OCI-LY1 (cell line): ENCODE data around the gene WDR75.

Experiments used
- H2AFZ ChIP-seq: fragments of 200-600 bp; sonication (generic), shearing (Covaris generic); 2 replicates; pipeline ENCODE4 v1.6.0; 2014; ENCODE audit warnings: antibody characterized with exemption, mild to moderate bottlenecking, low read length
- H3F3A ChIP-seq: fragments of 200-600 bp; sonication (generic), shearing (Covaris generic); 2 replicates; pipeline ENCODE4 v1.6.0; 2014; ENCODE audit warnings: mild to moderate bottlenecking, antibody characterized with exemption, low read length, moderate library complexity; ENCODE audit not compliant: insufficient read depth
- H3K27ac ChIP-seq: fragments of 200-600 bp; sonication (generic); 2 replicates; pipeline ENCODE4 v1.5.1; 2014; ENCODE audit warnings: low read length, mixed run types, mild to moderate bottlenecking, low read depth; ENCODE audit not compliant: poor library complexity, severe bottlenecking
- H3K27me3 ChIP-seq: fragments of 200-600 bp; sonication (generic); 2 replicates; pipeline ENCODE4 v1.6.0; 2014; ENCODE audit warnings: antibody characterized with exemption, mild to moderate bottlenecking, low read length, moderate library complexity; ENCODE audit not compliant: insufficient read depth
- H3K36me3 ChIP-seq: fragments of 200-600 bp; sonication (generic); 2 replicates; pipeline ENCODE4 v1.6.1; 2014; ENCODE audit warnings: mild to moderate bottlenecking, antibody characterized with exemption, low read length, moderate library complexity, mixed read lengths; ENCODE audit not compliant: insufficient read depth
- H3K4me1 ChIP-seq: fragments of 200-600 bp; sonication (generic); 2 replicates; pipeline ENCODE4 v1.5.1; 2014; ENCODE audit warnings: mild to moderate bottlenecking, low read length, moderate library complexity; ENCODE audit not compliant: insufficient read depth, severe bottlenecking
- H3K4me2 ChIP-seq: fragments of 200-600 bp; sonication (generic), shearing (Covaris generic); 2 replicates; pipeline ENCODE4 v1.6.1; 2014; ENCODE audit warnings: low read length
- H3K4me3 ChIP-seq: fragments of 200-600 bp; sonication (generic); 2 replicates; pipeline ENCODE4 v1.5.1; 2014; ENCODE audit warnings: low read length, low read depth, mild to moderate bottlenecking, mixed read lengths; ENCODE audit not compliant: poor library complexity, severe bottlenecking
- H3K79me2 ChIP-seq: fragments of 200-600 bp; shearing (Covaris generic); 2 replicates; pipeline ENCODE4 v1.6.1; 2016; ENCODE audit warnings: mixed run types, low read length, mixed read lengths; ENCODE audit not compliant: insufficient read depth
- H3K9ac ChIP-seq: fragments of 200-600 bp; sonication (generic), shearing (Covaris generic); 2 replicates; pipeline ENCODE4 v1.6.1; 2014; ENCODE audit warnings: mild to moderate bottlenecking, low read length, mixed read lengths
- H3K9me2 ChIP-seq: fragments of 200-600 bp; sonication (generic), shearing (Covaris generic); 2 replicates; pipeline ENCODE4 v1.6.1; 2014; ENCODE audit warnings: low read depth, mild to moderate bottlenecking, low read length, mixed read lengths
- H3K9me3 ChIP-seq: fragments of 200-600 bp; shearing (Covaris generic); 2 replicates; pipeline ENCODE4 v1.6.1; 2014; ENCODE audit warnings: low read length, mixed read lengths
- H4K20me1 ChIP-seq: fragments of 200-600 bp; sonication (generic), shearing (Covaris generic); 2 replicates; pipeline ENCODE4 v1.6.0; 2016; ENCODE audit warnings: mild to moderate bottlenecking, low read length; ENCODE audit not compliant: insufficient read depth
- CTCF ChIP-seq: fragments of 200-600 bp; sonication (generic), shearing (Covaris generic); IDR thresholded peaks from 2 replicates; pipeline ENCODE4 v1.5.1; 2017; ENCODE audit warnings: mild to moderate bottlenecking, antibody characterized with exemption, low read length, moderate library complexity, mixed read lengths
- EZH2 ChIP-seq: fragments of 200-600 bp; sonication (generic), shearing (Covaris generic); IDR thresholded peaks from 2 replicates; pipeline ENCODE4 v1.8.0; 2017; ENCODE audit warnings: borderline replicate concordance, mixed run types, mild to moderate bottlenecking, antibody characterized with exemption, low read length, moderate library complexity, mixed read lengths

WDR75 gene

GRCh38 chr2:189515264-189515663 lies 74.0 kb downstream of the WDR75 start:
- no peaks in the 10 kb centered on the region for H3K36me3 ChIP-seq
- H2AFZ ChIP-seq, result no peak overlapping the region
- H3K9me3 ChIP-seq, result no peaks in the 10 kb centered on the region
- no peaks in the 10 kb centered on the region for H3F3A ChIP-seq
- no peak overlapping the region for H3K4me2 ChIP-seq
- no peaks in the 10 kb centered on the region for H3K27me3 ChIP-seq
- TF ChIP-seq EZH2 (no peak), CTCF (no peak)
- H3K27ac ChIP-seq, result no peak overlapping the region
- H3K4me3 ChIP-seq, result no peak overlapping the region
- no peaks in the 10 kb centered on the region for H4K20me1 ChIP-seq
- no peaks in the 10 kb centered on the region for H3K4me1 ChIP-seq
- no peak overlapping the region for H3K9ac ChIP-seq
- H3K9me2 ChIP-seq, result no peaks in the 10 kb centered on the region
- no peaks in the 10 kb centered on the region for H3K79me2 ChIP-seq

GRCh38 chr2:189516546-189516945 lies 75.3 kb downstream of the WDR75 start:
- no peak overlapping the region for H3K9ac ChIP-seq

GRCh38 chr2:189517847-189518535 lies 76.7 kb downstream of the WDR75 start:
- no peaks in the 10 kb centered on the region for H3K4me1 ChIP-seq
- H2AFZ ChIP-seq, result no peak overlapping the region
- no peak overlapping the region for H3K9ac ChIP-seq
- H4K20me1 ChIP-seq, result no peaks in the 10 kb centered on the region
- H3K9me2 ChIP-seq, result no peaks in the 10 kb centered on the region
- H3K4me2 ChIP-seq, result no peak overlapping the region
- no peaks in the 10 kb centered on the region for H3K36me3 ChIP-seq
- H3F3A ChIP-seq, result no peaks in the 10 kb centered on the region
- TF ChIP-seq EZH2 (no peak), CTCF (no peak)
- no peaks in the 10 kb centered on the region for H3K27me3 ChIP-seq
- H3K9me3 ChIP-seq, result no peaks in the 10 kb centered on the region
- no peak overlapping the region for H3K27ac ChIP-seq
- no peak overlapping the region for H3K4me3 ChIP-seq
- no peaks in the 10 kb centered on the region for H3K79me2 ChIP-seq

More at GRCh38 chr2:189516546-189516945, 75.3 kb downstream of the WDR75 start:
- Histone ChIP-seq H3K27ac (no peak overlapping the region), H2AFZ (no peak overlapping the region), H3K4me1 (no peaks in the 10 kb centered on the region), H3K9me2 (no peaks in the 10 kb centered on the region), H3K27me3 (no peaks in the 10 kb centered on the region), H3K36me3 (no peaks in the 10 kb centered on the region), H3K4me2 (no peak overlapping the region), H3F3A (no peaks in the 10 kb centered on the region), H4K20me1 (no peaks in the 10 kb centered on the region), H3K9me3 (no peaks in the 10 kb centered on the region), H3K4me3 (no peak overlapping the region), H3K79me2 (no peaks in the 10 kb centered on the region)
- TF ChIP-seq CTCF, result no peak
- TF ChIP-seq EZH2, result no peak
